CD8-positive, alpha-beta memory T cell (primary cell): ENCODE measurements around the gene CELSR2. TPM values are rescaled to one million over a fixed set of nuclear protein-coding genes. Genes with fewer than 3 reads are reported as not detected.

Experiments used
- CTCF ChIA-PET: fragments of 350-600 bp; sonication (Branson Sonifier 250); formaldehyde crosslinking; loops from one replicate; lab custom pipeline; 2021; ENCODE audit warnings: antibody characterized with exemption; lab: Charles Lee
- POLR2A ChIA-PET: fragments of 350-600 bp; sonication (Branson Sonifier 250); formaldehyde crosslinking; loops from one replicate; lab custom pipeline; 2021; ENCODE audit warnings: antibody characterized with exemption; lab: Charles Lee
- DNase-seq, 5 donors: peaks; one replicate each; pipeline versions ENCODE4 v3.0.0 to v3.0.0-alpha.2; 2020 to 2022; ENCODE audit warnings: mixed read lengths in 1 of 5
- H3K27ac ChIP-seq: one replicate; pipeline ENCODE4 v1.7.0; 2013; ENCODE audit warnings: low read depth, mild to moderate bottlenecking, low read length, moderate library complexity
- H3K27me3 ChIP-seq: 2 replicates; pipeline ENCODE4 v1.7.0; 2013; ENCODE audit warnings: low read length, mild to moderate bottlenecking; ENCODE audit not compliant: insufficient read depth, poor library complexity, severe bottlenecking
- H3K36me3 ChIP-seq: 2 replicates; pipeline ENCODE4 v1.7.0; 2013; ENCODE audit warnings: mild to moderate bottlenecking, low read length, moderate library complexity; ENCODE audit not compliant: insufficient read depth
- H3K4me1 ChIP-seq: 2 replicates; pipeline ENCODE4 v1.7.0; 2013; ENCODE audit warnings: mild to moderate bottlenecking, low read length, moderate library complexity; ENCODE audit not compliant: insufficient read depth
- H3K4me3 ChIP-seq: 2 replicates; pipeline ENCODE4 v1.7.0; 2013; ENCODE audit warnings: mild to moderate bottlenecking, low read length
- H3K9me3 ChIP-seq: 2 replicates; pipeline ENCODE4 v1.7.0; 2013; ENCODE audit warnings: mild to moderate bottlenecking, low read length
- H3K27ac Mint-ChIP-seq, 8 donors: one replicate each; pipeline ENCODE4 v1.8.0; 2020 to 2021; ENCODE audit warnings: mixed read lengths in 8 of 8, mild to moderate bottlenecking in 6 of 8, inconsistent platforms in 3 of 8, moderate library complexity in 3 of 8
- H3K27me3 Mint-ChIP-seq, 2 donors: one replicate each; pipeline ENCODE4 v1.8.0; 2020 to 2021; ENCODE audit warnings: mixed read lengths in 2 of 2, mild to moderate bottlenecking in 1 of 2, moderate library complexity in 1 of 2
- H3K36me3 Mint-ChIP-seq, 3 donors: one replicate each; pipeline ENCODE4 v1.8.0; 2020 to 2021; ENCODE audit warnings: mixed read lengths in 3 of 3, inconsistent platforms in 1 of 3, mild to moderate bottlenecking in 1 of 3
- H3K4me1 Mint-ChIP-seq, 3 donors: one replicate each; pipeline ENCODE4 v1.8.0; 2020 to 2021; ENCODE audit warnings: mixed read lengths in 3 of 3, inconsistent platforms in 1 of 3, mild to moderate bottlenecking in 1 of 3
- H3K4me3 Mint-ChIP-seq, 7 donors: one replicate each; pipeline ENCODE4 v1.8.0; 2020 to 2021; ENCODE audit warnings: mixed read lengths in 7 of 7, mild to moderate bottlenecking in 6 of 7, moderate library complexity in 4 of 7, inconsistent platforms in 2 of 7
- H3K9me3 Mint-ChIP-seq, 5 donors: one replicate each; pipeline ENCODE4 v1.8.0; 2020 to 2022; ENCODE audit warnings: mixed read lengths in 5 of 5, mild to moderate bottlenecking in 3 of 5, moderate library complexity in 2 of 5, inconsistent platforms in 1 of 5
- polyA plus RNA-seq: library from polyadenylated mRNA; unstranded; fragments of 300-500 nt; fragmentation: Illumina TruSeq; gene quantifications from one replicate; pipeline ENCODE4 v1.2.3, GENCODE V29; 2021
- total RNA-seq, 2 experiments: library from RNA; stranded (reverse); gene quantifications; one replicate each; pipeline ENCODE4 v1.2.3, GENCODE V29; 2021

The CELSR2 gene
- total and polyA plus RNA-seq, 3 experiments from 2014 or later, result 0.77 to 2.8 (median 2.7) TPM

DNA sequence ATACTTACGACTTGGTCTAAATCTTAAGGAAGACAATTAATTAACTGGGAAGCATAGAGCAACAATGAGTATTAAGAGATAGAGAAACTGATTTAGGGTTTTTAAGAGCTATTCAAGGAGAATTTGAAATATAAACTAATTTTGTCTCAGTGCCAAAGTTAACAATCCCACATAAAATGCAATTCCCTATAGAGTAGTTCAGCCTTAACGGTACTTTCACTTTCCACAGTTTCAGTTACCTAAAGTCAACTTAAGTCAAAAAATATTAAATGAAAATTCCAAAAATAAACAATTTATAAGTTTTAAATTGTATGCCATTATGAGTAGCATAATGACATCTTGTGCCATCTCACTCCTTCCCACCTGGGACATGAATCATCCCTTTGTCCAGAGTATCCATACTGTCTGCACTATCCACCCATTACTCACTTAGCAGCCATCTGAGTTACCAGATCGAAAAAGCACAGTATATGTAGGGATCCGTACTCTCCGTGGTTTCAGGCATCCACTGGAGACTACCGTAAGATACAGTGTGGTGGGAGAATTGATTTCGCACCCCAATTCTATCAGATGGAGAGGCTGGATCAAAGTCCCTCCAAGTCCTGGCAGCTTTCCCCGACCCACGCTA, 40.4 kb upstream of the CELSR2 start:
- Mint-ChIP-seq H3K27me3 (peaks cover 0 to 8% of the 10 kb centered on the region in 2 donors), H3K36me3 (peaks cover 0 to 4% (median 0%) of the 10 kb centered on the region in 3 donors), H3K4me1 (peaks cover 0 to 3% (median 2%) of the 10 kb centered on the region in 3 donors), H3K4me3 (no peak overlapping the region), H3K27ac (peak overlapping the region in 1 of 8 donors; percentile 15), H3K9me3 (no peaks in the 10 kb centered on the region)
- Histone ChIP-seq H3K27me3 (no peaks in the 10 kb centered on the region), H3K4me1 (peaks cover 6% of the 10 kb centered on the region), H3K27ac (no peak overlapping the region), H3K9me3 (no peaks in the 10 kb centered on the region), H3K36me3 (no peaks in the 10 kb centered on the region), H3K4me3 (no peak overlapping the region)
- ChIA-PET CTCF (interaction anchor here (1.0 kb wide), 2 partner anchors 13 to 22 kb away, joined by 3 read pairs; no protein-coding TSS in a partner anchor), POLR2A (no interaction called here)
- no peak for DNase-seq

DNA sequence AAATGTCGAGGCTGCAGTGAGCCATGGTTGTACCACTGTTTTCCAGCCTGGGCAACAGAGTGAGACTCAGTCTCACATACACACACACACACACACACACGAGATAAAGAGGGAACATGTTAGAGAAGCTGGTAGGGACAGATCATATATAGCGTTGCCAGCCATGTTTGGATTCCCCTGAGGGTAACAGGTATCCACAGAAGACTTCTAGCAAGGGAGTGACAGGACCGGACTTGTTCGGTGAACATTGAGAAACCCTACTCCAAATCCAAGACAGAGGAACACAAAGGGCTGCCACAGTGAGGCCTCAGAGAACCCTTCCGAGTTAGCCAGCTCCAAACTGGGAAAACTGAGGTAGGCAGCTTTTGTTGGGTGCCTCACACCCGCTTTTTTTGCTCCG, 39.3 kb upstream of the CELSR2 start:
- Histone ChIP-seq H3K9me3 (no peaks in the 10 kb centered on the region), H3K27ac (no peak overlapping the region), H3K36me3 (no peaks in the 10 kb centered on the region), H3K27me3 (no peaks in the 10 kb centered on the region), H3K4me1 (peaks cover 11% of the 10 kb centered on the region), H3K4me3 (no peak overlapping the region)
- peaks cover 9 to 13% (median 10%) of the 10 kb centered on the region in 3 donors for H3K4me1 Mint-ChIP-seq
- POLR2A ChIA-PET, result no interaction called here
- H3K4me3 Mint-ChIP-seq, result peak overlapping the region in 2 of 7 donors; percentile 20 to 63
- CTCF ChIA-PET, result interaction anchor here (1.0 kb wide), 1 partner anchor 29 kb away, joined by 3 read pairs; no protein-coding TSS in a partner anchor
- H3K9me3 Mint-ChIP-seq, result no peaks in the 10 kb centered on the region
- H3K36me3 Mint-ChIP-seq, result peaks cover 0 to 13% (median 0%) of the 10 kb centered on the region in 3 donors
- H3K27ac Mint-ChIP-seq, result no peak overlapping the region
- peaks cover 0 to 8% of the 10 kb centered on the region in 2 donors for H3K27me3 Mint-ChIP-seq
- no peak for DNase-seq

DNA sequence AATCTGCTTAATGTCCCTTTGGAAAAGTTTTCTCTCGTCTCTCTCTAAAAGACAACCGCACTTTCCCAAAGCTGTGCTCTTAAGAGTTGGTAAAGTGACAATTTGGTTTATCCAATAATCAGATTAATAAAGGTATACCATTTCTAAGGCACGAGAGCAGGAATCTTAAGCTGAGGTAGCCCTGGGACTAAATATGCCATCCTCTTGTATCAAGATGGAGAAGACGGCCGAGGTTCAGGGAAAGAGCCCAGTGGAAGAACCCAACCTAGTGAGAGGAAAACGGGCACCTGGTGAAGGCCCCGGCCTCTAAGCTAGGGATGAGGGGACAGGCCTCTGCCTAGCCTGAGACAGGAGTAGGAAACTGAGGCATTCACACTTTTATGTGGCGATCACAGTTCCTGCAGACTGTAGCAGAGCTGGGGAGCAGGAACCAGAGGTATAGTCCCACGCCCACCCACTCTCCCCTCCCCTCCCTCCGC, 36.0 kb upstream of the CELSR2 start:
- Mint-ChIP-seq H3K4me3 (peak overlapping the region; percentile 92 to 100 (median 99)), H3K27ac (peak overlapping the region in 7 of 8 donors; percentile 17 to 98 (median 92)), H3K27me3 (peaks cover 0 to 6% of the 10 kb centered on the region in 2 donors), H3K9me3 (no peaks in the 10 kb centered on the region), H3K4me1 (peaks cover 28 to 39% (median 33%) of the 10 kb centered on the region in 3 donors), H3K36me3 (peaks cover 0 to 29% (median 4%) of the 10 kb centered on the region in 3 donors)
- Histone ChIP-seq H3K27me3 (no peaks in the 10 kb centered on the region), H3K9me3 (no peaks in the 10 kb centered on the region), H3K4me3 (peak overlapping the region; percentile 93), H3K36me3 (peaks cover 8% of the 10 kb centered on the region), H3K4me1 (peaks cover 32% of the 10 kb centered on the region), H3K27ac (peak overlapping the region; percentile 78)
- CTCF ChIA-PET, result interaction anchor here (1.1 to 1.7 kb wide), 7 partner anchors 10 to 333 kb away, joined by 3 to 7 read pairs (median 4); no protein-coding TSS in a partner anchor
- DNase-seq, result no peak
- POLR2A ChIA-PET, result interaction anchor here (0.7 to 1.7 kb wide), 7 partner anchors 14 to 521 kb away, joined by 3 to 10 read pairs (median 3); partner anchors contain the start of genes CYB561D1, PRPF38B and WDR47

DNA sequence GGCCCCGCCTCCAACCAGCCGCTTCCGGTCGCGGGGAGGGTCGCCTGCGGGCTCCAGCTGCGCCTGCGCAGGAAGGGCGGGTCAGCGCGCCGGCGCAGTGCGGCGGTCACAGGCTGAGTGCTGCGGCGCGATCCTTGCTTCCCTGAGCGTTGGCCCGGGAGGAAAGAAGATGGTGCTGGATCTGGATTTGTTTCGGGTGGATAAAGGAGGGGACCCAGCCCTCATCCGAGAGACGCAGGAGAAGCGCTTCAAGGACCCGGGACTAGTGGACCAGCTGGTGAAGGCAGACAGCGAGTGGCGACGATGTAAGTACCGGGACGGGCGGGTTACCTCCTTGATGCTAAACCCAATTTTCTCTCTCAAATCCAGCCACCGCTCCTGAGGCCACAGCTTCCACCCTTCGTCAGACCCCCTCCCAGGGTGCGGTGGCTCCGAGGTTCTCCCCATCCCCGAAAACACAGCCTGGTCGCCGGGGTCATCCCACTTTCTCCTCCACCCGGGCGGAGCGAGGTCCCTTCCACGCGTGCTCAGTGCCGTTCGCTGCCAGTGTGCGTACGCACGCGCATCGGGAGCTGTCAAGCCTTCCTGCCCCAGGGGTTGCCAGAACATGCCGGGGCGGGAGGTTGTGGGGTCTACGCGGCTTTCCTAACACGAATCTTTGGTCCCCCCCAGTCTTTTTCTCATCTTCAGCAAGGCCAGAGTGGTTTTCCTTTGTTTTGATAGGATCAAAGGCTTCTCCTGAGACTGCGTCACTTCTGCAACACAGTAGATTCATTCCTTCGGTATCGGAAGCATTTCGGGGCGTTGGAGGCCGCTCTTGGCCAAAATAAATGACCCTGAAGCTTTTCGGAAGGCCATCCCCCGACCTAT, 35.3 kb upstream of the CELSR2 start, which contains the start of gene SARS1:
Gene SARS1, plus strand, starts transcription at position 95 of the 870 bp plus-strand sequence. Its CDS starts 75 bp downstream, at position 170.
- Histone ChIP-seq H3K27ac (peak within 1 kb of the TSS; percentile 78), H3K36me3 (peaks cover 8% of the 10 kb centered on the region), H3K4me3 (peak within 1 kb of the TSS; percentile 93), H3K27me3 (no peaks in the 10 kb centered on the region), H3K4me1 (peaks cover 36% of the 10 kb centered on the region), H3K9me3 (no peaks in the 10 kb centered on the region)
- H3K36me3 Mint-ChIP-seq, result peaks cover 0 to 33% (median 8%) of the 10 kb centered on the region in 3 donors
- CTCF ChIA-PET, result interaction anchor here (1.1 to 1.7 kb wide), 8 partner anchors 9 to 332 kb away, joined by 3 to 7 read pairs (median 4); no protein-coding TSS in a partner anchor
- peak within 1 kb of the TSS; percentile 73 to 98 (median 96) for H3K27ac Mint-ChIP-seq
- POLR2A ChIA-PET, result interaction anchor here (0.6 to 1.7 kb wide), 11 partner anchors 14 to 522 kb away, joined by 3 to 10 read pairs (median 3); partner anchors contain the start of genes CYB561D1, PRPF38B, PSRC1 and WDR47
- peak; percentile 75 to 91 (median 85) for DNase-seq
- peak within 1 kb of the TSS; percentile 92 to 100 (median 99) for H3K4me3 Mint-ChIP-seq
- H3K4me1 Mint-ChIP-seq, result peaks cover 32 to 44% (median 39%) of the 10 kb centered on the region in 3 donors
- peaks cover 0 to 6% of the 10 kb centered on the region in 2 donors for H3K27me3 Mint-ChIP-seq
- no peaks in the 10 kb centered on the region for H3K9me3 Mint-ChIP-seq

DNA sequence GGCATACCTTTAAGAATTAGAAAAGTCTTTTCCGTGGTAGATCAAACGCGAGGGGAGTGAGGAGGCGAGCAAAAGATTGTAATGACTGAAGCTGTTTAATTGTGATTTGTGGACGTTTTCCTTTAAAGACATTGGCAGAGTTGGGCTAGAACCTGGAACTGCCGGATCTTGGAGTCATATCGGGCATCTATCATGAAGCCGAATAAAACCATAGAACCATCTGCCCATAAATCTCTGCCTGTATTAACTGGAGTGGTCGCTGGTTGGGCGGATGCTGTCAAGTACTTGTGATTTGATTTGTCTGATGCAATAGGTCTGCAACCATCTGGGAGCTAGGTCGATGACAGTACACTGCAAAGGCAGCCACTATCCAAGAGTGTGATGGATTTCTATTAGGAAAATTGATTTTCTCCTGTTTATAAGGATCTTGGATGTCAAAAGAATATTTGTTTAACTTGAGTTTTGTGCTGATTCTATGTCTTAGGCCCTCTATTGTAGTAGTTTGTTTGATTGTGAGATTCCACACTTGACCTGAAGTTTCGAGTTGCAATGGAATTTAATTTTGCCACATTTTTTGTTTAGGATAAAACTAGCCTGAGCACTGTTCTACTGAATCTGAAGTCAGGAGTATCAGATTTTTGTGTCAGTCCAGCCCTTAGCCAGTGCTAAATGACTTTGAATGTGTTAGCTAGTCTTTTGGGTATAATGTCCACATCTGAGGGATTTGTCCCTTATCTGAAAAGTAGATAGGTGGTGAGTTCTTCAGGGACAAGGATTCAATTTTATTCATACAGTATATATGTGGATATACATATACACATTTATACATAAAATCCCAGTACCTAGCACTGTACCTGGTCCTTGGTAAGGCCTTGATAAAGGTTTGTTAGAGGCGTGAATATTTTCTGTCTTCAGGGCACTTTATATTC, 34.4 kb upstream of the CELSR2 start:
- ChIA-PET CTCF (interaction anchor here (1.1 to 1.7 kb wide), 8 partner anchors 8 to 317 kb away, joined by 3 to 7 read pairs (median 4); no protein-coding TSS in a partner anchor), POLR2A (interaction anchor here (0.7 to 1.7 kb wide), 4 partner anchors 49 to 211 kb away, joined by 3 to 10 read pairs (median 4); partner anchors contain the start of gene PSRC1)
- peak in 2 of 5 donors; percentile 10 to 18 for DNase-seq
- Histone ChIP-seq H3K4me3 (peak overlapping the region; percentile 93), H3K9me3 (no peaks in the 10 kb centered on the region), H3K4me1 (peaks cover 38% of the 10 kb centered on the region), H3K27me3 (no peaks in the 10 kb centered on the region), H3K27ac (peak overlapping the region; percentile 78), H3K36me3 (peaks cover 8% of the 10 kb centered on the region)
- Mint-ChIP-seq H3K4me1 (peaks cover 32 to 44% (median 41%) of the 10 kb centered on the region in 3 donors), H3K27me3 (peaks cover 0 to 3% of the 10 kb centered on the region in 2 donors), H3K9me3 (no peaks in the 10 kb centered on the region), H3K4me3 (peak overlapping the region; percentile 92 to 100 (median 99)), H3K36me3 (peaks cover 0 to 35% (median 8%) of the 10 kb centered on the region in 3 donors), H3K27ac (peak overlapping the region; percentile 73 to 98 (median 96))

DNA sequence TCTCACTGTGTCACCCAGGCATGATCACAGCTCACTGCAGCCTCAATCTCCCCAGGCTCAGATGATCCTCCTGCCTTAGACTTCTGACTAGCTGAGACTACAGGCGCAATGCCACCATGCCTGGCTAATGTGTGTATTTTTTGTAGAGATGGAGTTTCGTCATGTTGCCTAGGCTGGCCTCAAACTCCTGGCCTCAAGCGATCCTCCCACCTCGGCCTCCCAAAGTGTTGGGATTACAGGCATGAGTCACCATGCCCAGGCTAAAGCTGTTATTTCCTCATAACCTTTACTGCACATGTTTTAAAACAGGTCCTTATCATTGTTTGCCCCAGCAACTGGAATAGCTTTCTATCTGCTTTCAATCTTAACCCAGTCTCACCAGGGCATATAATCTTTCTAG, 32.7 kb upstream of the CELSR2 start:
- H3K4me1 Mint-ChIP-seq, result peaks cover 42 to 59% (median 53%) of the 10 kb centered on the region in 3 donors
- H3K9me3 ChIP-seq, result no peaks in the 10 kb centered on the region
- peaks cover 8% of the 10 kb centered on the region for H3K36me3 ChIP-seq
- H3K4me1 ChIP-seq, result peaks cover 40% of the 10 kb centered on the region
- H3K27me3 Mint-ChIP-seq, result no peaks in the 10 kb centered on the region
- no peaks in the 10 kb centered on the region for H3K27me3 ChIP-seq
- no peak overlapping the region for H3K27ac ChIP-seq
- no peaks in the 10 kb centered on the region for H3K9me3 Mint-ChIP-seq
- CTCF ChIA-PET, result interaction anchor here (1.4 kb wide), 1 partner anchor 315 kb away, joined by 3 read pairs; no protein-coding TSS in a partner anchor
- POLR2A ChIA-PET, result no interaction called here
- peak overlapping the region in 4 of 7 donors; percentile 92 to 99 (median 98) for H3K4me3 Mint-ChIP-seq
- H3K36me3 Mint-ChIP-seq, result peaks cover 3 to 45% (median 10%) of the 10 kb centered on the region in 3 donors
- no peak for DNase-seq
- H3K4me3 ChIP-seq, result peak overlapping the region; percentile 29
- peak overlapping the region in 6 of 8 donors; percentile 27 to 84 (median 58) for H3K27ac Mint-ChIP-seq
